NB4 (cell line): ENCODE measurements around the gene CLEC2L.
A peak's percentile ranks its signal among the peaks of the same experiment; 100 is the strongest.
"Not testable (repeated sequence)": the region's sequence is repeated elsewhere in the genome, so short reads cannot be mapped to it uniquely, and the experiment has no call there.

Experiments
- DNase-seq: peaks from one replicate; pipeline ENCODE4 v3.0.0; 2010; ENCODE audit warnings: low read depth
- H3K4me3 ChIP-seq: one replicate; pipeline ENCODE4 v1.5.1; 2011; ENCODE audit warnings: mild to moderate bottlenecking, low read depth, low read length, moderate library complexity
- MYC ChIP-seq: IDR thresholded peaks from 2 replicates; pipeline ENCODE4 v1.6.1; 2011; ENCODE audit warnings: low read depth, low read length
- POLR2A ChIP-seq: IDR thresholded peaks from 2 replicates; pipeline ENCODE4 v1.6.1; 2011; ENCODE audit warnings: mild to moderate bottlenecking; ENCODE audit not compliant: insufficient read length; ENCODE audit errors: extremely low read depth
- TF ChIP-seq, protein P1 (sequence below): IDR thresholded peaks from one replicate; pipeline ENCODE4 v1.5.1; 2012; ENCODE audit warnings: low read depth, low read length
- TF ChIP-seq, protein P2 (sequence below): IDR thresholded peaks from 2 replicates; pipeline ENCODE4 v1.6.1; 2011; ENCODE audit warnings: low read depth, low read length

The CLEC2L gene

DNA sequence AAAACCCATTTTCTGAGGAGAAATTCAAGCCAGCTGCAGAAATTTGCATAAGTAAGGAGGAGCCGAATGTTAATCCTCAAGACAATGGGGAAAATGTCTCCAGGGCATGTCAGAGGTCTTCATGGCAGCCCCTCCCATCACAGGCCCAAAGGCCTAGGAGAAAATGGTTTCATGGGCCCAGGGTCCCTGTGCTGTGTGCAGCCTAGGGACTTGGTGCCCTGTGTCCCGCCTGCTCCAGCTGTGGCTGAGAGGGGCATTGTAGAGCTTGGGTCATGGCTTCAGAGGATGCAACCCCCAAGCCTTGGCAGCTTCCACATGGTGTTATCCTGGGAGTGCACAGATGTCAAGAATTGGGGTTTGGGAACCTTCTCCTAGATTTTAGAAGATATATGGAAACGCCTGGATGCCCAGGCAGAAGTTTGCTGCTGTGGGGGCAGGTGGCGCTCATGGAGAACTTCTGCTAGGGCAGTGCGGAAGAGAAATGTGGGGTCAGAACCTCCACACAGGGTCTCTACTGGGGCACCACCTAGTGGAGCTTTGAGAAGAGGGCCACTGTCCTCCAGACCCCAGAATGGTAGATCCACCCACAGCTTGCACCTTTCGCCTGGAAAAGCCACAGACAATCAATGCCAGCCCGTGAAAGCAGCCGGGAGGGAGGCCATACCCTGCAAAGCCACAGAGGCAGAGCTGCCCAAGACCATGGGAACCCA lies 30.7 kb downstream of the CLEC2L start:
- TF ChIP-seq, protein P1, sequence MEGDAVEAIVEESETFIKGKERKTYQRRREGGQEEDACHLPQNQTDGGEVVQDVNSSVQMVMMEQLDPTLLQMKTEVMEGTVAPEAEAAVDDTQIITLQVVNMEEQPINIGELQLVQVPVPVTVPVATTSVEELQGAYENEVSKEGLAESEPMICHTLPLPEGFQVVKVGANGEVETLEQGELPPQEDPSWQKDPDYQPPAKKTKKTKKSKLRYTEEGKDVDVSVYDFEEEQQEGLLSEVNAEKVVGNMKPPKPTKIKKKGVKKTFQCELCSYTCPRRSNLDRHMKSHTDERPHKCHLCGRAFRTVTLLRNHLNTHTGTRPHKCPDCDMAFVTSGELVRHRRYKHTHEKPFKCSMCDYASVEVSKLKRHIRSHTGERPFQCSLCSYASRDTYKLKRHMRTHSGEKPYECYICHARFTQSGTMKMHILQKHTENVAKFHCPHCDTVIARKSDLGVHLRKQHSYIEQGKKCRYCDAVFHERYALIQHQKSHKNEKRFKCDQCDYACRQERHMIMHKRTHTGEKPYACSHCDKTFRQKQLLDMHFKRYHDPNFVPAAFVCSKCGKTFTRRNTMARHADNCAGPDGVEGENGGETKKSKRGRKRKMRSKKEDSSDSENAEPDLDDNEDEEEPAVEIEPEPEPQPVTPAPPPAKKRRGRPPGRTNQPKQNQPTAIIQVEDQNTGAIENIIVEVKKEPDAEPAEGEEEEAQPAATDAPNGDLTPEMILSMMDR, result peak; percentile 1
- DNase-seq, result peak; percentile 32
- not testable (repeated sequence) for H3K4me3 ChIP-seq

DNA sequence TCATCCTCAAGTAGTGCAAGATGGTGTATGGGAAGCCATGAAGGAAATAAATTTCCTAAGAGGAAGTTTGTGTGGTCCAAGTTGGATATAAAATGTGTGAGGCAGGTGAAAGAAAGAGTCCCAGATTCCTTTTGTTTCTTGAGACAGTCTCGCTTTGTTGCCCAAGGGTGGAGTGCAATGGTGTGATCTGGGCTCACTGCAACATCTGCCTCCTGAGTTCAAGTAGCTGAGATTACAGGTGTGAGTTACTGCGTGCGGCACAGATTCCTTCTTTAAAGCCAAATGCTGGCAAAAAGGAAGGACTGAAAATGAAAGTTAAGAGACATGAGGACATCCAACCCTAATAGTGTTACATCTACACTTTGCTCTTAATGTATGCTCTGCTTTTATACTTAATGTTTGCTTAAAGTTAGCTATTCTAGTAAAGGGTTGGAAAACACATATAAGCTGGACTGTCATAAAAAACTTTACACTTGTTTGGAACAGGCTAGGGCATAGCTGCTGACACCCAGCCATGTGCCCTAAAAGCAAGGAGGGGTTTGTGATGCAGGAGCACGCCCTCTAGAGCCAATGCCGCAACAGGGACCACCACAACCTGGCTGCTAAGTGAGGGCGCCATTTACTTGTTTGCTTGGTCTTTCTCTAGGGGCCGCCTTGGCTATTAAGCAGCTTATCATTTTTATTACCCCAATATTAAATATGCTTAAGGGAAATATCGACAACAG lies 34.5 kb downstream of the CLEC2L start:
- TF ChIP-seq, protein P2, sequence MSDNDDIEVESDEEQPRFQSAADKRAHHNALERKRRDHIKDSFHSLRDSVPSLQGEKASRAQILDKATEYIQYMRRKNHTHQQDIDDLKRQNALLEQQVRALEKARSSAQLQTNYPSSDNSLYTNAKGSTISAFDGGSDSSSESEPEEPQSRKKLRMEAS, result peak; percentile 13; the same call in 1 of the 2 replicates
- TF ChIP-seq, protein P1, result peak; percentile 3
- TF ChIP-seq MYC, result no peak
- DNase-seq, result no peak
- H3K4me3 ChIP-seq, result no peak overlapping the region

DNA sequence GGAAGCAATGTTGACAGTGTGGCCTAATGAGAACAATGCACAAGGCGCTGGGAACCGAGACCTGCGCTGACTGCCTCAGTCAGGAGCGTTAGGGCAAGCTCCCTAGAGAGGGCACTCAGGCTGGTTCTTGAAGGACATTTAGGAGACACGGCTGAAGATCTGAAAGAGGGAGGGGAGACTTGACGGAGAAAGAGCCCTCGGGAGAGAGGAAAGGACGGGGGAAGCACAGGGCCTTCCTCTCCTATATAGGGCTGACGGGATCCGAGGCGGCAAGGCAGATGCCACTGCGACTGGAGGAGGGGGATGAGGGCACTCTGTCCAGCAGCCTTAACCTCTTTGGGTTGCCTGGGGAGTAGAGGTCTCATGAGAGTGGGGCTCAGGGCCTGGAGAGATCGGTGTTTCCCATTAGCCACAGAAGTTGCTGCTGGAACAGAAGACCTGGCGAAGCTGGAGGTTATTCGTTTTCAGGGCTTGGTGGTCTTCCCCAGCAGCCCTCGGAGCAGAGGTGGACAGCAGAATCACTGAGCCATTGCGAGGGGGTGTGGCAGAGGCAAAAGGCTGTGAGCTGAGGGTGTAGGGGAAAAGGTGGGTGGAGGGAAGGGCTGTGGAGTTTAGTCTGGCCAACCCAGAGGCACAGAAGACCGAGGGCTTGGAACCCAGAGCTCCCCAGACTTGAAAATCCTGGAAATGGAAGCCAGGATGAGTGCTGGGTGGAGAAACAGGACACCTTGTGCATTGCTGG lies 36.0 kb downstream of the CLEC2L start:
- H3K4me3 ChIP-seq, result no peak overlapping the region
- TF ChIP-seq POLR2A, result no peak
- TF ChIP-seq, protein P1, result no peak
- TF ChIP-seq MYC, result no peak
- TF ChIP-seq, protein P2, result no peak
- no peak for DNase-seq

DNA sequence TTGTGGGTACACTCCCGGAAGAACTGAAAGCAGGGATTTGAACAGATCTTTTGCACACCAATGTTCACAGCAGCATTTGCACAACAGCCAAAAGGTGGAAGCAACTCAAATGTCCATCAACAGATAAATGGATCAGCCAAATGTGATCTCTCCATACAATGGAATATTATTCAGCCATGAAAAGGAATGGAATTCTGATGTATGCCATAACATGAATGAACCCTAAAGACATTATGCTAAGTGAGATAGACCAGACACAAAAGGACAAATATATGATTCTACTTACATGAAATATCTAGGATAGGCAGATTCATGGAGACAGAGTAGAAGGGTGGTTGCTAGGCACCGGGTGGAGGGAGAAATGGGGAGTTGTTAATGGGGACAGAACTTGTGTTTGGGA lies 36.7 kb downstream of the CLEC2L start:
- no peak overlapping the region for H3K4me3 ChIP-seq
- TF ChIP-seq, protein P2, result no peak
- TF ChIP-seq MYC (no peak), POLR2A (no peak)
- TF ChIP-seq, protein P1, result no peak
- no peak for DNase-seq

DNA sequence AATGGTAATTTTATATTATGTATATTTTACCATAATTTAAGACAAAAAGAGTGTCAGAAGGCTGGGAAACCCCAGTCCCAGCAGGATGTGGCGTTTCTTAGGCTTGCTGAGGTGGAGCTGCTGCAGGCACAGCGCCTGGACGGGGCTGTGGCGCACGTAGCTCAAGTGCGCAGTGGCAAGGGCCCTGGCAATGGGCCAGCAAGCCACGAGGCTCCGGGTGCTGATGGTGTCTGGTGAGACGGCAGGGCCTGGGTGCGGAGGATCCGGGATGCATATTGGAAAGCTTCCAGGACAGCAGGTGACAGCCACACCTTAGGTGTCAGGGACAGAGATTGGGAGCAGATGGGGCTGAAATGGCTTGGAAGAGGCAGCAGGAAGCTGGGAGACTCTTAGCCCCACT lies 37.2 kb downstream of the CLEC2L start:
- no peak overlapping the region for H3K4me3 ChIP-seq
- TF ChIP-seq MYC (no peak), POLR2A (no peak)
- TF ChIP-seq, protein P2, result no peak
- TF ChIP-seq, protein P1, result no peak

More for the DNA sequence above, 37.2 kb downstream of the CLEC2L start:
- DNase-seq, result no peak
